Measurements from ENCODE around the gene EYA2.

EYA2 gene

GRCh38 chr20:47036091-47036870 is 141.6 kb downstream of the EYA2 start:
- no peak for DNase-seq (ENCODE audit: low read depth)

GRCh38 chr20:47038566-47039560 is 144.2 kb downstream of the EYA2 start:
- no peak for DNase-seq (ENCODE audit: low read depth)

GRCh38 chr20:47040506-47041125 is 146.0 kb downstream of the EYA2 start:
- DNase-seq (ENCODE audit: low read depth) = no peak

GRCh38 chr20:47041396-47041899 is 146.8 kb downstream of the EYA2 start:
- no peak for DNase-seq (ENCODE audit: low read depth)

GRCh38 chr20:47042464-47042863 is 147.8 kb downstream of the EYA2 start:
- DNase-seq (ENCODE audit: low read depth) = no peak

GRCh38 chr20:47043086-47043485 is 148.4 kb downstream of the EYA2 start:
- DNase-seq (ENCODE audit: low read depth) = no peak

- no peak for DNase-seq (ENCODE audit: low read depth)
Measured at GRCh38 chr20:47044938-47045337, 150.3 kb downstream of the EYA2 start.

- no peak for DNase-seq (ENCODE audit: low read depth)
Measured at GRCh38 chr20:47048054-47048453, 153.4 kb downstream of the EYA2 start.

GRCh38 chr20:47049771-47050170 is 155.1 kb downstream of the EYA2 start:
- no peak for DNase-seq (ENCODE audit: low read depth)

GRCh38 chr20:47050996-47051395 is 156.4 kb downstream of the EYA2 start:
- no peak for DNase-seq (ENCODE audit: low read depth)

GRCh38 chr20:47051936-47052526 is 157.4 kb downstream of the EYA2 start:
- no peak for DNase-seq (ENCODE audit: low read depth)

- DNase-seq (ENCODE audit: low read depth) = no peak
Measured at GRCh38 chr20:47054506-47054905, 159.9 kb downstream of the EYA2 start.

- no peak for DNase-seq (ENCODE audit: low read depth)
Measured at GRCh38 chr20:47054945-47055344, 160.3 kb downstream of the EYA2 start.

- DNase-seq (ENCODE audit: low read depth) = no peak
Measured at GRCh38 chr20:47055699-47056369, 161.2 kb downstream of the EYA2 start.

- no peak for DNase-seq (ENCODE audit: low read depth)
Measured at GRCh38 chr20:47057661-47058060, 163.0 kb downstream of the EYA2 start.

GRCh38 chr20:47058236-47058635 is 163.6 kb downstream of the EYA2 start:
- DNase-seq (ENCODE audit: low read depth) = no peak

- DNase-seq (ENCODE audit: low read depth) = no peak
Measured at GRCh38 chr20:47059536-47059935, 164.9 kb downstream of the EYA2 start.

- no peak for DNase-seq (ENCODE audit: low read depth)
Measured at GRCh38 chr20:47061549-47061948, 166.9 kb downstream of the EYA2 start.

- DNase-seq (ENCODE audit: low read depth) = no peak
Measured at GRCh38 chr20:47062226-47062890, 167.7 kb downstream of the EYA2 start.

GRCh38 chr20:47063407-47063806 is 168.8 kb downstream of the EYA2 start:
- no peak for DNase-seq (ENCODE audit: low read depth)

- DNase-seq (ENCODE audit: low read depth) = no peak
Measured at GRCh38 chr20:47063808-47064207, 169.2 kb downstream of the EYA2 start.
